HCT116 (cell line): ENCODE data around the gene RORB. TPM values are rescaled to one million over a fixed set of nuclear protein-coding genes. Genes with fewer than 3 reads are reported as not detected.

Source experiments
- ATAC-seq: fragments of 200-7000 bp; cut with Tn5 transposase; 2 replicates; pipeline ENCODE4 v1.9.1; 2020; ENCODE audit warnings: mild to moderate bottlenecking, moderate library complexity
- BruUV-seq: library from RNA; stranded (reverse); fragments of 400-500 nt; replicated peaks from 2 replicates; lab custom pipeline; 2021; lab: Mats Ljungman, UMichigan
- CTCF ChIA-PET: fragments of 300-600 bp; sonication (Branson Sonifier 250); formaldehyde crosslinking; loops from one replicate; lab custom pipeline; 2021; ENCODE audit warnings: antibody characterized with exemption; lab: Charles Lee
- POLR2A ChIA-PET: fragments of 300-600, 350-600 bp; sonication (Branson Sonifier 250); formaldehyde crosslinking; loops from one replicate; lab custom pipeline; 2021; ENCODE audit warnings: antibody characterized with exemption; lab: Charles Lee
- RAD21 ChIA-PET, 2 experiments: fragments of 300-600 bp; sonication (Branson Sonifier 250); formaldehyde crosslinking; loops; one replicate each; lab custom pipeline; 2023; ENCODE audit warnings: low total read pairs in 2 of 2; ENCODE audit not compliant: uncharacterized antibody in 2 of 2, unreplicated experiment in 2 of 2, low non-redundant PET in 1 of 2; lab: Charles Lee
- DNase-seq: peaks from one replicate; pipeline ENCODE4 v3.0.0-alpha.2; 2010; ENCODE audit warnings: low read depth, low spot score
- H2AFZ ChIP-seq: fragments of 200-600 bp; shearing (Covaris generic), sonication (generic); 2 replicates; pipeline ENCODE4 v1.6.1; 2017; ENCODE audit warnings: low read depth, mixed run types, mixed read lengths, antibody characterized with exemption, low read length; ENCODE audit not compliant: poor library complexity, severe bottlenecking
- H3K27ac ChIP-seq: 2 replicates; pipeline ENCODE4 v1.5.1; 2012; ENCODE audit warnings: low read depth, low read length
- H3K27me3 ChIP-seq: fragments of 200-600 bp; sonication (generic); 2 replicates; pipeline ENCODE4 v1.6.1; 2016; ENCODE audit warnings: mixed run types, low read length, mixed read lengths; ENCODE audit not compliant: insufficient read depth
- H3K36me3 ChIP-seq, 2 experiments: fragments of 200-500 bp in 1 of 2; fragments of 200-600 bp in 1 of 2; sonication (Bioruptor generic) in 1 of 2; sonication (generic) in 1 of 2; 2 replicates each; pipeline versions ENCODE4 v1.5.1 to v1.6.1; 2014 to 2016; ENCODE audit warnings: low read length in 2 of 2, inconsistent platforms in 1 of 2, mixed read lengths in 1 of 2, mixed run types in 1 of 2; ENCODE audit not compliant: insufficient read depth in 2 of 2, control insufficient read depth in 1 of 2
- H3K4me1 ChIP-seq, 2 experiments: fragments of 200-600 bp in 1 of 2; sonication (generic) in 1 of 2; 2 replicates each; pipeline versions ENCODE4 v1.5.1 to v1.6.1; 2012 to 2017; ENCODE audit warnings: low read length in 2 of 2, inconsistent platforms in 1 of 2, mild to moderate bottlenecking in 1 of 2, mixed read lengths in 1 of 2, mixed run types in 1 of 2, moderate library complexity in 1 of 2; ENCODE audit not compliant: insufficient read depth in 2 of 2, control insufficient read depth in 1 of 2
- H3K4me2 ChIP-seq: fragments of 200-600 bp; sonication (generic); 2 replicates; pipeline ENCODE4 v1.6.1; 2017; ENCODE audit warnings: mixed run types, low read length, mixed read lengths
- H3K4me3 ChIP-seq, 2 experiments: fragments of 200-600 bp in 1 of 2; sonication (generic) in 1 of 2; replicated peaks in 1 of 2; 2 replicates each; pipeline ENCODE4 v1.5.1; 2011 to 2016; ENCODE audit warnings: low read length in 2 of 2, control low read depth in 1 of 2, low read depth in 1 of 2, mild to moderate bottlenecking in 1 of 2, mixed read lengths in 1 of 2, mixed run types in 1 of 2
- H3K79me2 ChIP-seq: fragments of 200-600 bp; sonication (generic); 2 replicates; pipeline ENCODE4 v1.6.1; 2017; ENCODE audit warnings: mild to moderate bottlenecking, mixed run types, low read length, moderate library complexity, mixed read lengths; ENCODE audit not compliant: insufficient read depth
- H3K9ac ChIP-seq: fragments of 200-600 bp; sonication (generic); 2 replicates; pipeline ENCODE4 v1.6.1; 2016; ENCODE audit warnings: low read length, mixed read lengths
- H3K9me2 ChIP-seq: fragments of 200-600 bp; sonication (generic), shearing (Covaris generic); 2 replicates; pipeline ENCODE4 v1.6.1; 2017; ENCODE audit warnings: mixed run types, mild to moderate bottlenecking, moderate library complexity; ENCODE audit not compliant: insufficient read depth
- H3K9me3 ChIP-seq, 2 experiments: fragments of 200-500 bp in 1 of 2; fragments of 200-600 bp in 1 of 2; sonication (Bioruptor generic) in 1 of 2; sonication (generic) in 1 of 2; 2 replicates each; pipeline ENCODE4 v1.6.1; 2014 to 2017; ENCODE audit warnings: low read length in 2 of 2, mixed read lengths in 2 of 2, inconsistent platforms in 1 of 2, low read depth in 1 of 2, mild to moderate bottlenecking in 1 of 2, mixed run types in 1 of 2, moderate library complexity in 1 of 2; ENCODE audit not compliant: control insufficient read depth in 1 of 2, insufficient read depth in 1 of 2
- H4K20me1 ChIP-seq: fragments of 200-600 bp; sonication (generic), shearing (Covaris generic); 2 replicates; pipeline ENCODE4 v1.6.1; 2017; ENCODE audit warnings: mixed run types, mild to moderate bottlenecking, moderate library complexity; ENCODE audit not compliant: insufficient read depth
- CBX3 ChIP-seq: IDR thresholded peaks from 2 replicates; pipeline ENCODE4 v1.6.1; 2012; ENCODE audit warnings: low read depth
- CEBPB ChIP-seq: IDR thresholded peaks from 2 replicates; pipeline ENCODE4 v1.6.1; 2012; ENCODE audit warnings: low read depth
- EGR1 ChIP-seq: IDR thresholded peaks from 2 replicates; pipeline ENCODE4 v1.6.1; 2012; ENCODE audit warnings: low read depth
- FOSL1 ChIP-seq: IDR thresholded peaks from 2 replicates; pipeline ENCODE4 v1.6.1; 2012; ENCODE audit warnings: low read depth
- POLR2A ChIP-seq: IDR thresholded peaks from 2 replicates; pipeline ENCODE4 v1.7.0; 2011; ENCODE audit warnings: borderline replicate concordance; ENCODE audit not compliant: insufficient read depth, insufficient read length; ENCODE audit errors: extremely low read depth
- POLR2AphosphoS5 ChIP-seq: IDR thresholded peaks from 2 replicates; pipeline ENCODE4 v1.6.1; 2011; ENCODE audit warnings: mild to moderate bottlenecking, low read depth, low read length, moderate library complexity
- SIN3A ChIP-seq: IDR thresholded peaks from 2 replicates; pipeline ENCODE4 v1.6.1; 2012; ENCODE audit warnings: low read depth
- SP1 ChIP-seq: IDR thresholded peaks from 2 replicates; pipeline ENCODE4 v1.6.1; 2012; ENCODE audit warnings: low read depth
- SRF ChIP-seq: IDR thresholded peaks from 2 replicates; pipeline ENCODE4 v1.6.1; 2012; ENCODE audit warnings: low read depth
- TCF7L2 ChIP-seq: IDR thresholded peaks from 2 replicates; pipeline ENCODE4 v1.7.0; 2011; ENCODE audit warnings: borderline replicate concordance, inconsistent platforms; ENCODE audit not compliant: insufficient read depth, insufficient read length; ENCODE audit errors: extremely low read depth
- YY1 ChIP-seq: IDR thresholded peaks from 2 replicates; pipeline ENCODE4 v1.6.1; 2011; ENCODE audit warnings: low read length, low read depth, moderate library complexity, mild to moderate bottlenecking; ENCODE audit not compliant: insufficient replicate concordance; ENCODE audit errors: extremely low read depth
- ZBTB33 ChIP-seq: IDR thresholded peaks from 2 replicates; pipeline ENCODE4 v1.6.1; 2011; ENCODE audit warnings: mild to moderate bottlenecking, low read length, moderate library complexity; ENCODE audit not compliant: insufficient replicate concordance; ENCODE audit errors: extremely low read depth
- ZFX ChIP-seq: fragments of 450-650 bp; IDR thresholded peaks from 2 replicates; pipeline ENCODE4 v1.6.1; 2017
- ZNF274 ChIP-seq: fragments of 200-500 bp; sonication (Bioruptor generic); IDR thresholded peaks from 2 replicates; pipeline ENCODE4 v1.6.1; 2014; ENCODE audit warnings: mild to moderate bottlenecking, low read depth, low read length, inconsistent platforms
- intact Hi-C: fragments of 100-400 bp; cut with micrococcal nuclease; formaldehyde crosslinking; loops from 2 replicates; pipeline ENCODE4 v1.10.0; 2022
- total RNA-seq: library from RNA; stranded (reverse); gene quantifications from one replicate; pipeline ENCODE4 v1.2.1, GENCODE V29; 2021; ENCODE audit not compliant: unreplicated experiment

Gene RORB
- total RNA-seq, 1 experiment from 2014 or later: 0.02 TPM

GRCh38 chr9:74554751-74555419, 57.8 kb downstream of the RORB start:
- Histone ChIP-seq H3K36me3 (no peaks in the 10 kb centered on the region), H3K4me1 (no peaks in the 10 kb centered on the region), H3K9ac (no peak overlapping the region), H2AFZ (no peak overlapping the region), H3K9me2 (no peaks in the 10 kb centered on the region), H3K4me3 (no peak overlapping the region), H3K9me3 (no peaks in the 10 kb centered on the region), H3K27ac (no peak overlapping the region), H3K4me2 (no peak overlapping the region), H4K20me1 (no peaks in the 10 kb centered on the region), H3K79me2 (no peaks in the 10 kb centered on the region), H3K27me3 (peaks cover 9% of the 10 kb centered on the region)
- intact Hi-C loops: no loop called here
- ChIA-PET CTCF (no interaction called here), POLR2A (no interaction called here), RAD21 (no interaction called here)
- DNase-seq (no peak), ATAC-seq (no peak)
- TF ChIP-seq ZBTB33 (no peak), POLR2AphosphoS5 (no peak), YY1 (no peak), EGR1 (no peak), CEBPB (no peak), ZFX (no peak), CBX3 (no peak), TCF7L2 (no peak), ZNF274 (no peak), POLR2A (no peak), SP1 (no peak), FOSL1 (no peak), SRF (no peak), SIN3A (no peak)
- BruUV-seq: no TSS peak
